Right lobe of liver (tissue), 4 donors: ENCODE results near the gene SLC6A11.

Experiments
- CTCF ChIP-seq, 4 donors: fragments of 200-600 bp in 3 of 4; fragments of 450-650 bp in 1 of 4; IDR thresholded peaks; one replicate each; pipeline versions ENCODE4 v1.5.1 to v1.8.0; 2016 to 2022; ENCODE audit warnings: antibody characterized with exemption in 4 of 4, mild to moderate bottlenecking in 2 of 4
- POLR2A ChIP-seq: fragments of 450-650 bp; IDR thresholded peaks from one replicate; pipeline ENCODE4 v1.6.1; 2017; ENCODE audit warnings: antibody characterized with exemption, mild to moderate bottlenecking
- donor health status: DM: no; HTN: no; CAD: no.
- donor health status: DM: no; HTN: no; CAD: no.
- donor health status: DM: no; HTN: yes; CAD: no.

GRCh38 chr3:10848261-10848660, 32.2 kb downstream of the SLC6A11 start:
- TF ChIP-seq POLR2A (no peak), CTCF (IDR thresholded peaks at IDR 0.05) (no peak)
